ENCODE results near the gene KNTC1.
"Not testable (repeated sequence)": the region's sequence is repeated elsewhere in the genome, so short reads cannot be mapped to it uniquely, and the experiment has no call there.

Gene KNTC1, protein sequence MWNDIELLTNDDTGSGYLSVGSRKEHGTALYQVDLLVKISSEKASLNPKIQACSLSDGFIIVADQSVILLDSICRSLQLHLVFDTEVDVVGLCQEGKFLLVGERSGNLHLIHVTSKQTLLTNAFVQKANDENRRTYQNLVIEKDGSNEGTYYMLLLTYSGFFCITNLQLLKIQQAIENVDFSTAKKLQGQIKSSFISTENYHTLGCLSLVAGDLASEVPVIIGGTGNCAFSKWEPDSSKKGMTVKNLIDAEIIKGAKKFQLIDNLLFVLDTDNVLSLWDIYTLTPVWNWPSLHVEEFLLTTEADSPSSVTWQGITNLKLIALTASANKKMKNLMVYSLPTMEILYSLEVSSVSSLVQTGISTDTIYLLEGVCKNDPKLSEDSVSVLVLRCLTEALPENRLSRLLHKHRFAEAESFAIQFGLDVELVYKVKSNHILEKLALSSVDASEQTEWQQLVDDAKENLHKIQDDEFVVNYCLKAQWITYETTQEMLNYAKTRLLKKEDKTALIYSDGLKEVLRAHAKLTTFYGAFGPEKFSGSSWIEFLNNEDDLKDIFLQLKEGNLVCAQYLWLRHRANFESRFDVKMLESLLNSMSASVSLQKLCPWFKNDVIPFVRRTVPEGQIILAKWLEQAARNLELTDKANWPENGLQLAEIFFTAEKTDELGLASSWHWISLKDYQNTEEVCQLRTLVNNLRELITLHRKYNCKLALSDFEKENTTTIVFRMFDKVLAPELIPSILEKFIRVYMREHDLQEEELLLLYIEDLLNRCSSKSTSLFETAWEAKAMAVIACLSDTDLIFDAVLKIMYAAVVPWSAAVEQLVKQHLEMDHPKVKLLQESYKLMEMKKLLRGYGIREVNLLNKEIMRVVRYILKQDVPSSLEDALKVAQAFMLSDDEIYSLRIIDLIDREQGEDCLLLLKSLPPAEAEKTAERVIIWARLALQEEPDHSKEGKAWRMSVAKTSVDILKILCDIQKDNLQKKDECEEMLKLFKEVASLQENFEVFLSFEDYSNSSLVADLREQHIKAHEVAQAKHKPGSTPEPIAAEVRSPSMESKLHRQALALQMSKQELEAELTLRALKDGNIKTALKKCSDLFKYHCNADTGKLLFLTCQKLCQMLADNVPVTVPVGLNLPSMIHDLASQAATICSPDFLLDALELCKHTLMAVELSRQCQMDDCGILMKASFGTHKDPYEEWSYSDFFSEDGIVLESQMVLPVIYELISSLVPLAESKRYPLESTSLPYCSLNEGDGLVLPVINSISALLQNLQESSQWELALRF (N-terminal part only)

DNA sequence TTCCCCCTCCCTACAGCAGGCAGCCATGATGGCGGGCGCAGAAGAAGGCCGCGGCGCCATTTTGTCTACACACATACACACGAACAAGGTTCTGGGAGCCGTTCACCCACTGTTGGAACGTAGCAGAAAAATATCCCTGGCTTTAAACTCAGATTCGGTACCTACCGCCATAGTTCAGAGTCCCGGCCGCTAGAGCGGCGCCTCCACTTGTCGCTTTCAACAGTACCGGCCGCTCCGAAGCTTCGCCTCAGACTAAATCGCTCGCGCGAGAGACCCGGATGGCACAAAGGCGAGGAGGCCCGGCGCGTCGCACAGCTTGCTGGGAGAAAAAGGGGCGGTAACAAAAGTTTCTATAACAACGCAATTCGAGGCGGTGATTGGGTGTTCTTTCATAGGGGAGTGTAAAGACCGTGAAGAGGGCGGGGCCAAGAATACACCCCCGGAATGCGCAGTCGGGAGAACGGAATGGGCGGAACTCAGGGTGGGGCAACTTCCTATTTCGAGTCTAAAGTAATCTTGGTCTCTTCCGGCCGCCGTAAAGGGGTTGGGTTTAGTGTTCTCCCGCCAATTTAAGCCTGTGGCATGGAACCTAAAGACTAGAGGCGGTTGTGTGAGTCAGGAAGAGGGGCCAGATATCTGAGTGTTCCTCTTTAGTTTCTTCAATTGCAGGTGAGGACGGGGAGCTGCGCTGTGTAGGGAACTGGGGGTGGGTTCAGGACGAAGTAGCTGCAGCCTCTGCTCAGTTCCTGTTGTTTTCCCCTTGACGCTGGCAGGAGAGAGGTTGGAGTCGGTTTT lies at the start of gene KNTC1, which contains the start of gene RSRC2:
TSS of gene KNTC1 (plus strand) at position 567 of the 795 bp plus-strand sequence. CDS start 2,815 bp downstream, outside the sequence.
TSS of gene RSRC2 (minus strand) at position 254 of the 795 bp plus-strand sequence. CDS start at position 171, 83 bp downstream.
- DNase-seq (ENCODE audit: low spot score), result peak; percentile 99

DNA sequence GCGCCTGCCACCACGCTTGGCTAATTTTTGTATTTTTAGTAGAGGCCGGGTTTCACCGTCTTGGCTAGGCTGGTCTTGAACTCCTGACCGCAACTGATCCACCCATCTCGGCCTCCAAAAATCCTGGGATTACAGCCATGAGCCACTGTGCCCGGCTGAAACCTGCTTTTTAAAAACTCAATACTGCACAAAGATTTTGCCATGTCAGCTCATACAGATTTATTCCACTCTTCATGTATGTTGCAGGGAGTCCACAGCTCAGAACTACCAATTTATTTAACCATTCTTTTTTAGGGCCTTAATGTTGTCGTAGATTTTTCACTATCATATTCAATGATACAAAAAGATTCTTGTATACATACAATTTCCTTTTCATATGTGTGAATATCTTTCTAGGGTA lies 46.3 kb upstream of the KNTC1 start:
- DNase-seq (ENCODE audit: low spot score), result no peak

DNA sequence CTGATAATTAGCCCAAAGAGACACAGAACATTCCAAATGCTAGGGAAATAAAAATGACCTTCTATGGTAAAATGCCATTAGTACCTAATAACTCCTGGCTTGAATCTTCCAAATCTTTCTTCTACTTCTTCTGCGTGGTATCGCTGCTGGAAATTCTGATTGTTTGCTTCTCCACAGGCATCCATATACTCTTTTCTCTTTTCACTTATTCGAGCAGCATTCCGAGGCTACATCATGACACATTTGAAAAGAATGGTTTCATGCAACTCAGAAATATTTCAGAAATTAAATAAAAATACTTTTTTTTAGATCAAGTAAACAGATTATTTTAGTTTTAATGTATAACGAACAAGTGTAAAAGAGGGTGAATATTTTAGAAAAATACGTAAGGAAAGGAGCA lies 45.2 kb upstream of the KNTC1 start:
- DNase-seq (ENCODE audit: low spot score), result no peak

DNA sequence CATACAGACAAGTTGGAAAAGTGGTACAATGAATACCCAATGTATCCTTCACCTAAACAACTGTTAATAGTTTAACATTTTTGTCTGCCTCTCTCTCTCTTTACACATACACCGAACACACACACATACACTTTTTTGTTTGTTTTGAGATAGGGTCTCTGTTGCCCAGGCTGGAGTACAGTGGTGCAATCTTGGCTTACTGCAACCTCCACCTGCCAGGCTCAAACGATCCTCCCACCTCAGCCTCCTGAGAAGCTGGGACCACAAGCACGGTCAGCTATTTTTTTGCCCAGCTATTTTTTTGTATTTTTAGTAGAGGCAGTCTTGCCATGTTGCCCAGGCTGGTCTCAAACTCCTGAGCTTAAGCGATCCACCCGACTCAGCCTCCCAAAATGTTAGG lies 43.1 kb upstream of the KNTC1 start:
- DNase-seq (ENCODE audit: low spot score), result no peak

DNA sequence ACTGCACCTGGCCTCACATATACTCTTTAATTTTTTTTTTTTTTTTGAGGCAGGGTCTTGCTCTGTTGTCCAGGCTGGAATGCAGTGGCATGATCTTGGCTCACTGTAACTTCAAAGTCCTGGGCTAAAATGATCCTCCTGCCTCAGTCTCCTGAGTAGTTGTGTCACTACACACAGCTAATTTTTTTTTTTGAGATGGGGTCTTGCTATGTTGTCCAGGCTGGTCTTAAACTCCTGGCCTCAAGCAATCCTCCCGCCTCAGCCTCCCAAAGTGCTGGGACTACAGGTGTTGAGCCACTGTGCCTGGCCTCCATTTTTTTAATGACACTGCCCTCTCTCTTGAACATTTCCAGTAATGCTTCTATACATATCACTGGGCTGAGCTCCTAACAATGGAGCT lies 42.7 kb upstream of the KNTC1 start:
- not testable (repeated sequence) for DNase-seq (ENCODE audit: low spot score)

DNA sequence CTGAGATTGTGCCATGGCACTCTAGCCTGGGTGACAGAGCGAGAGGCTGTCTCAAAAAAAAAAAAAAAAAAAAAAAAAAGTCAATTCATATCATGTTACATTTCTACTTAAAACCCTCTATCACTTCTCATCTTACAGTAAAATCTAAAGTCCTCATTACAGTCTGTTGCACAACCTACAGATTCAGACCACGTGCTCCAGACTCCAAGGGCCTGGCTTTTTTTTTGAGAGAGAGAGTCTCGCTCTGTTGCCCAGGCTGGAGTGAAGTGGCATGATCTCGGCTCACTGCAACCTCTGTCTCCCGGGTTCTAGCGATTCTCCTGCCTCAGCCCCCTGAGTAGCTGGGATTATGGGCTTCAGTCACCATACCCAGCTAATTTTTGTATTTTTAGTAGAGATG lies 40.7 kb upstream of the KNTC1 start:
- not testable (repeated sequence) for DNase-seq (ENCODE audit: low spot score)

DNA sequence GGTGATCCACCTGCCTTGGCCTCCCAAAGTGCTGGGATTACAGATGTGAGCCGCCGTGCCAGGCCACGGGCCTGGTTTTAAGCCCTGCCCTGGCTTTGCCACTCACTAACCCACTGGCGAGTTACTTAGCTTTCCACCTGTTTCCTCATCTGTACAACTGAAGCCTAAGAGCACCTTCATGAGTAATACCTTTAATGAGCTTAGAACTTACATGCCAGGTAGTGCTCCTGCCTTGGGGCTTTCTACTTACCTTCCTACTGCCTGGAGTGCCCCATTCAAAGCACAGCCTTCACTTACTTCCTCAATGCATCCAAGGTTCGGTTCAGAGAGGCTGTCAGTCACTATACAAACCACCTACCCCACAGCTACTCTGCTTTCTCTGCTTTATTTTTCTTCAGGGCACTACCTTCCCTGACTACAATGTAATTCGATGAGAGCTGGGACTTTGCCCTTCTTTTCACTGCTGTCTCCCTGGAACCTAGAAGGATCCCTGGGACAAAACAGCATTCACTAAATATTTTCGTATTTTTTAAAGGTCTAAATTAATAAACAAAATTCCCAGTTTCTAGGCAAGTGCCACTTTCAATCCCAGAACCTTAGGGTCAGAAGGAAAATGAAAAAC lies 40.1 kb upstream of the KNTC1 start:
- DNase-seq (ENCODE audit: low spot score), result no peak

DNA sequence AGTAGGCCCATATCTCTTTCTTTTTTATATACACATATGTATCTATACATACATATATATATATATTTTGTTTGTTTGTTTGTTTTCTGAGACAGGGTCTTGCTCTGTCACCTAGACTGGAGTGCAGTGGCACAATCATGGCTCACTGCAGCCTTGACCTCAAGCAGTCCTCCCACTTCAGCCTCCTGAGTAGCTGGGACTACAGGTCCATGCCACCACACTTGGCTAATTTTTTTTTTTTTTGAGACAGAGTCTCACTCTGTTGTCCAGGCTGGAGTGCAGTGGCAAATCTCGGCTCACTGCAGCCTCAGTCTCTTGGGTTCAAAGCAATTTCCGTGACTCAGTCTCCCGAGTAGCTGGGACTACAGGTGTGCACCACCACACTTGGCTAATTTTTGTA lies 39.2 kb upstream of the KNTC1 start:
- not testable (repeated sequence) for DNase-seq (ENCODE audit: low spot score)

DNA sequence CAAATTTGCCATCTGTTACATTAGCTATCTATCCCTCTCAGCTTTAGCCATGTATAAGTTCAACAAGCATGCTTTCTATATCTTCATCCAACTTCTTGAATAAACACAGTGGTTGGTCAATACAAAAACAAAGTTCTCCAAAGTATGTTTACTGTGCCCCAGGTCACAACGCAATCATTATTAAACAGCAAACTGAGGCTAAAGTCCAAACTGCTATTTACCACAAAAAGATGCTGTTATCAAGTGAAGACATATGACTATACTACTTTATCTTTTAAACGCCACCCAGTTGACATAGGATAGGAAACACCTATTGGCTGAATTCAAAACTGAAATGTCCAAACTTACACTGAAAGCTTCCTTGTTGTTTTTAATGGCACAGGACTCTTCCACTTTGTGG lies 38.0 kb upstream of the KNTC1 start:
- no peak for DNase-seq (ENCODE audit: low spot score)

DNA sequence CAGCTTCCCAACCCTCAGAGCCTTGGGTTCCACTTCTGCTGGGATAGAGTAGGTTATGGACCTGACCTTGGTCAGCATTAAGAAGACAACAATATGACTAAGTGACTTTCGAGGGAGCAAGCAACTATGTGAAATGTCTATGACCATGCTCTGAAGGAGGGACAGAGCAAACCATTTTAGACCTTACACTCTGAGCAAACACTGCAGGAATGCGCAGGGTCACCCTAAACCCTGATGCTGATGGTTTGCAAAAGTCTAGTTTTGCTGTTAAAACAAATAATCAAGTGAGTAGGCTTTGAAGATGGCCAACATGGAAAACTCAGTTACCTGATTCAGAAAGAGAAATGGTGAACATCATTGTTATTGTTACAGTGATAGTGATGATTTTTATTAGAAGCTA lies 35.1 kb upstream of the KNTC1 start:
- no peak for DNase-seq (ENCODE audit: low spot score)

DNA sequence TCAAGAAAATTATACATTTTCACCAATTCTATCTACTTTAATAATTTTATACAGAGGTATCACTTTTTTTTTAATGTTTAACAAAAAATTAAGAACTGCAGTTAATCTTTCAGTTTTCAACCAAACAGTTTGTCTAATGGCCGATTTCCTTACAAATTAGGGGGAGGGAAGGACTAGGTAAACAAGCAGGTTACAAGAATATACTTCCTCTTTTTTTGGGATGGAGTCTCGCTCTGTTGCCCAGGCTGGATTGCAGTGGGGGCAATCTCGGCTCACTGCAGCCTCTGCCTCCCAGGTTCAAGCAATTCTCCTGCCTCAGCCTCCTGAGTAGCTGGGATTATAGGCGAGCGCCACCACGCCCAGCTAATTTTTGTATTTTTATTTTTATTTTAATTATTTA lies 33.8 kb upstream of the KNTC1 start:
- DNase-seq (ENCODE audit: low spot score), result not testable (repeated sequence)

DNA sequence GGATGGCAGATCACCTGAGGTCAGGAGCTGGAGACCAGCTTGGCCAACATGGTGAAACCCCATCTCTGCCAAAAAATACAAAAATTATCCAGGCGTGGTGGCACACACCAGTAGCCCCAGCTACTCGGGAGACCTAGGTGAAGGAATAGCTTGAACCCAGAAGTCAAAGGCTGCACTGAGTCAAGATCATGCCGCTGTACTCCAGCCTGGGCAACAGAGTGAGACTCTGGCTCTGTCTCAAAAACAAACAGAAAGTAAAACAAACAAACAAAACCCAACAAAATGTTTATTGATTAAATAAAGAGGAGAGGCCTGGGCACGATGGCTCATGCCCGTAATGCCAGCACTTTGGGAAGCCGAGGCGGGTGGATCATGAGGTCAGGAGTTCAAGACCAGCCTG lies 31.8 kb upstream of the KNTC1 start:
- no peak for DNase-seq (ENCODE audit: low spot score)

DNA sequence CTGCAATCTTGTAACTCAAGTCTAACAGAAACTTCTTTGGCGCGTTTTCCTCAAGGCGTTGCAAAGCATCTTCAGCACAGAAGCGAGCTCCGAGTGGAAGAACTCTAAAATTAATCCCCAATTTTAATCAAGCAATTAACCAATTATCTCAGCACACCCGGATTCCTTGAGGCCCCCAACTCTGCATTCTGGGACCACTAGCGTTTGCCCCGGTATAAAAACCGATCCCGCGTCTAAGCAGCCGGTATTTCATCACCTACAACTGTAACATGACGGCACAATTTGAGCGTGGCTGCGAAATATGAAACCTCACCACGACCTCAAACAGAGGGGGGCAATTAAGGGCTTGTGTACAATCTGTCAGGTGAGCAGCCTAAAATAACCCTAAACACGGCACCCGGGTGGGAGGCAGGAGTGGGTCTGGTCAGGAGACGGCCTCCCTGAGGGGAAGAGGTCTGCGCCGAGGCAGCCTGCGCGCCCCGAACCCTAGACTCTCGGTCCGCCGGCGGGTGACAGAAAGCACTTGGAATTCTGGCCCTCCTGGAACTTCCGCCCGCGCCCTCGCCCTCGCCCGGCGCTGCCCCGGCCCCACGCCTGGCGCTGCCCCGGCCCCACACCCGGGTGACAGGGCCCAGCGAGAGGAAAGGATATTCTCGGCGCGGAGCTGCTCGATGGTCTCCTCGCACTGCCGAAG lies 26.9 kb upstream of the KNTC1 start:
- DNase-seq (ENCODE audit: low spot score), result no peak

DNA sequence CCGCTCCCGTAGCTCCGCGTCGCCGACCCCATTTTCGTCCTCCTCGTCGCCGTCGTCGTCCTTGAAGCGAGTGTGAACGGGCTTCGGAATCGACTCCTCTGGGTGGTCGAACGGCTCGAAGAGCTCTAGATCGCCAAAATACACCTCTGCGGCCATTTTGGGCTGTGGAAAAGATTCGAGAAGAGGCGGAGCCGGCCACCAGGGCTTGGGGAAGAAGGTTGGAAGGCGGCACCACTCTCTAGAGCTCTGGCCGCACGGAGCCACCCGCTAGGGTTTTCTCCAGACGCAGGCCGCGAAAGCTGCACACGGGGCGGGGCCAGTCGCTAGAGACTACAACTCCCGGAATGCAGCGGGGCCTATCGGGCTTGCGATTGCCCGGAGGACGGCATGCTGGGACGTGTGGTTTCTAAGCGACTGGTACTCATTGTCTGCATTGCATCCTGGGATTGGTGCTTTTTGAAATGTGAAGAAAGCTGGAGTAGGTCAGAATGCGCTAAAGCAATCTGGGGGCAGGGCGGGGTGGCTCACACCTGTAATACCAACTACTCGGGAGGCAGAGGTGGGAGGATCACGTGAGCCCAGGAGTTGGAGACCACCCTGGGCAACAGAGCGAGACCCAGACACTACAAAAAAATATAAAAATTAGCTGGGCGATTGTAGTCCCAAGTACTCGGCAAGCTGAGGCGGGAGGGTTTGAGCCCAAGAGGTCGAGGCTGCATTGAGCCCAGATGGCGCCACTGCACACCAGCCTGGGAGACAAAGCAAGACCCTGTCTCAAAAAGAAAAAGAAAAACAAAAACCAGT lies 26.2 kb upstream of the KNTC1 start, which contains the start of gene ZCCHC8:
TSS of gene ZCCHC8 (minus strand) at position 248 of the 804 bp plus-strand sequence. CDS start at position 156, 92 bp downstream.
- peak; percentile 98 for DNase-seq (ENCODE audit: low spot score)

DNA sequence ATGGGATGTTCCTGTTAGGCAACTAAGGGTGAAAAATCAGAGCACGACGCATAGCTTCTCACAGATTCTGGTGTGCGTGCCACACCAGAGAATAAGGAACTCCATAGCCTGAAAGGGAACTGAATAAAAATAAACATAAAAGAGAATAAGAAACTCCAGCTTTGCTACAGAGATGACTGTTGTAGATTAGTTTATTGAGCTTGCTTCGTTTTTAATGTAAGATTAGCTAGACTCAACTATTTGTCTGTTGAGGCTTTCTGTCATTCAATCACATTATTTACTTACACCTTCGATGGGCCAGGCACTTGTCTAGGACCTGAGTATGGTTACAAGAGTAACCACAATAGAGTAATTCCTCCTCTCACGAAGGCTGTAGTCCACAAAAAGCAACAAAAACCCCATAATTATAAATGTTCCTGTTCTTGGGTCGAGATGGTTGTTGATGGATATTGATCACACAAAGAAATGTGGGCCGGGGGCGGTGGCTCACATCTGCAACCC lies 25.5 kb upstream of the KNTC1 start:
- no peak for DNase-seq (ENCODE audit: low spot score)

DNA sequence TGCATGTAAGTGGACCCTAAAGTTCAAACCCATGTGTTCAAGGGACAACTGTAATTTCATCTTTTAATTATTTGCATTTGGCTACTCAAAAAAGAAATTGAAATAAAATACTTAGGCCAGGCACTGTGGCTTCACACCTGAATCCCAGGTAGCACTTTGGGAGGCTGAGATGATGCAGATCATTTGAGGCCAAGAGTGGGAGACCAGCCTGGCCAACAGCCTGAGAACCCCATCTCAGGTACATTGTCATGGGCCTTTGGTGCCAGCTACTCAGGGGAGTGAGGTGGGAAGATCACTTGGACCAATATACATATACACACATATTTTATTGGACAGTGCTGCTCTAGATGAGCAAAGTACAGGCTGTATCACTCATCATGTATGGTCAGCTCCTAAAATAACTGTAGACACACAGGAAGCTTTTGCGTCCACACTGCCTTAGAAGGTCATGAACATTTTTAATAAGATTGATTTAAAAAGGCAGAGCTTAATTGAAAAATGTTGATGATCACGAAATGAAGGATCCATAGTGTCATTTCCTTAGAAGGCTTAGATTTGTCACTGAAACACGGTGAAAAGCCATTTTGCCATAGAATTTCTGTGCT lies 23.8 kb upstream of the KNTC1 start:
- no peak for DNase-seq (ENCODE audit: low spot score)

DNA sequence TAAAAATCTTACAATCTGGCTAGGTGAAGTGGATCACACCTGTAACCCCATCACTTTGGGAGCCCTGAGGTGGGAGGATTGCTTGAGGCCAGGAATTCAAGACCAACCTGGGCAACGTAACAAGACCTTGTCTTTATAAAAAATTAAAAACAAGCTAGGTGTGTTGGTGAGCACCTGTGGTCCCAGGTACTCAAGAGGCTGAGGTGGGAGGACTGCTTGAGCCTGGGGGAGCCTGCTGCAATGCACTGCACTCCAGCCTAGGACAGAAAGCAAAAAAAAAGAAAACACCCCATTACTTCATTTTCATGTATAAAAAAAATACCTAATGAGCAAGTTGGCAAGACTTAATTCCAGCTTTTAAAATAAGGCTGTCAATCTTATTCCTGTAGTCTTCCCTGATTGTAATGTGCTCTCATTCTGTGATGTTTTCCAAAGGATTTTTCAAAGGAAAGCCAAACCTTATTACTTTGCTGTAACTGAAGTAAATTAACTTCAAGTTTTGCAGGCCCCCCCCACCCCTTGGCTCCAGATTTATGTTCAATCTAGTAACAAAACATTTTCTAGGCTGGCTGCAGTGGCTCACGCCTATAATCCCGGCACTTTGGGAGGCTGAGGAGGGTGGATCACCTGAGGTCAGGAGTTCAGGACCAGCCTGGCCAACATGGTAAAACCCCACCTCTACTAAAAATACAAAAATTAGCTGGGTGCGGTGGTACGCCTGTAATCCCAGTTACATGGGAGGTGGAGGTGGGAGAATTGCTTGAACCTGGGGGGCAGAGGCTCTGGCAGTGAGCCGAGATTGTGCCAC lies 23.1 kb upstream of the KNTC1 start:
- no peak for DNase-seq (ENCODE audit: low spot score)

Measured in Ammon's horn (tissue), 1 donor.